PFSK-1 (cell line): ENCODE results near the gene CYP27A1.

ENCODE experiments used
- FOXP2 ChIP-seq: optimal IDR thresholded peaks from 2 replicates; pipeline ENCODE3; 2011; ENCODE audit warnings: borderline replicate concordance, control low read depth, inconsistent platforms; ENCODE audit not compliant: insufficient read depth; ENCODE audit errors: extremely low read length, extremely low read depth
- POLR2AphosphoS5 ChIP-seq: IDR thresholded peaks from 2 replicates; pipeline ENCODE4 v1.6.1; 2012; ENCODE audit warnings: low read depth, mild to moderate bottlenecking, control low read depth, low read length, moderate library complexity
- SIN3A ChIP-seq: IDR thresholded peaks from 2 replicates; pipeline ENCODE4 v1.6.1; 2012; ENCODE audit warnings: mild to moderate bottlenecking, low read length, moderate library complexity, borderline replicate concordance; ENCODE audit not compliant: insufficient read depth
- TAF1 ChIP-seq: IDR thresholded peaks from 2 replicates; pipeline ENCODE4 v1.6.1; 2012; ENCODE audit warnings: low read length, control low read depth, borderline replicate concordance; ENCODE audit not compliant: insufficient read depth
- TF ChIP-seq, protein P1 (sequence below), 2 experiments: IDR thresholded peaks; 2 replicates each; pipeline versions ENCODE4 v1.6.1 to v1.8.0; 2011 to 2012; ENCODE audit warnings: low read depth in 2 of 2, low read length in 2 of 2, control low read depth in 1 of 2, inconsistent platforms in 1 of 2, mild to moderate bottlenecking in 1 of 2, moderate library complexity in 1 of 2; ENCODE audit not compliant: insufficient read depth in 1 of 2

The CYP27A1 gene

DNA sequence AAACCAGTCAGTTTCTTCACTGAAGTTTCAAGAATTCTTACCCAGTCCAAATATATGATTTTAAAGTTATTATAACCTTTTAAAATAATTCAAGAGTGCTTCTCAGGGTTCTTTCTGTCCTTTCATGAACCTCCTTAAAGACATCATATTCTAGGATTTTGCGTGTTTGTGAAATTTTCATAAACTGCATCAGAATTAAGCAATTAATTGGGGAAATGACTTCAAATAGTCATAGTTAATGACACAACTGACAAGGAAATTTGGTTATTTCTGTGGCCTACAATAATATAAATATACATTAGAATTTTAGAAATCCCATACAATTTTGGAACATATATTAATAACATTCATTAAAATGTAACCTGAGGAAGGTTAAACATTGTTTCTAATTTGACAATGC is 10.5 kb downstream of the CYP27A1 start:
- TF ChIP-seq TAF1 (no peak), POLR2AphosphoS5 (no peak), FOXP2 (no peak), SIN3A (no peak)
- TF ChIP-seq, protein P1, sequence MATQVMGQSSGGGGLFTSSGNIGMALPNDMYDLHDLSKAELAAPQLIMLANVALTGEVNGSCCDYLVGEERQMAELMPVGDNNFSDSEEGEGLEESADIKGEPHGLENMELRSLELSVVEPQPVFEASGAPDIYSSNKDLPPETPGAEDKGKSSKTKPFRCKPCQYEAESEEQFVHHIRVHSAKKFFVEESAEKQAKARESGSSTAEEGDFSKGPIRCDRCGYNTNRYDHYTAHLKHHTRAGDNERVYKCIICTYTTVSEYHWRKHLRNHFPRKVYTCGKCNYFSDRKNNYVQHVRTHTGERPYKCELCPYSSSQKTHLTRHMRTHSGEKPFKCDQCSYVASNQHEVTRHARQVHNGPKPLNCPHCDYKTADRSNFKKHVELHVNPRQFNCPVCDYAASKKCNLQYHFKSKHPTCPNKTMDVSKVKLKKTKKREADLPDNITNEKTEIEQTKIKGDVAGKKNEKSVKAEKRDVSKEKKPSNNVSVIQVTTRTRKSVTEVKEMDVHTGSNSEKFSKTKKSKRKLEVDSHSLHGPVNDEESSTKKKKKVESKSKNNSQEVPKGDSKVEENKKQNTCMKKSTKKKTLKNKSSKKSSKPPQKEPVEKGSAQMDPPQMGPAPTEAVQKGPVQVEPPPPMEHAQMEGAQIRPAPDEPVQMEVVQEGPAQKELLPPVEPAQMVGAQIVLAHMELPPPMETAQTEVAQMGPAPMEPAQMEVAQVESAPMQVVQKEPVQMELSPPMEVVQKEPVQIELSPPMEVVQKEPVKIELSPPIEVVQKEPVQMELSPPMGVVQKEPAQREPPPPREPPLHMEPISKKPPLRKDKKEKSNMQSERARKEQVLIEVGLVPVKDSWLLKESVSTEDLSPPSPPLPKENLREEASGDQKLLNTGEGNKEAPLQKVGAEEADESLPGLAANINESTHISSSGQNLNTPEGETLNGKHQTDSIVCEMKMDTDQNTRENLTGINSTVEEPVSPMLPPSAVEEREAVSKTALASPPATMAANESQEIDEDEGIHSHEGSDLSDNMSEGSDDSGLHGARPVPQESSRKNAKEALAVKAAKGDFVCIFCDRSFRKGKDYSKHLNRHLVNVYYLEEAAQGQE (IDR thresholded peaks at IDR 0.05; ENCODE audit: insufficient read depth in 1 of 2, low read depth in 2 of 2, low read length in 2 of 2), result no peak

DNA sequence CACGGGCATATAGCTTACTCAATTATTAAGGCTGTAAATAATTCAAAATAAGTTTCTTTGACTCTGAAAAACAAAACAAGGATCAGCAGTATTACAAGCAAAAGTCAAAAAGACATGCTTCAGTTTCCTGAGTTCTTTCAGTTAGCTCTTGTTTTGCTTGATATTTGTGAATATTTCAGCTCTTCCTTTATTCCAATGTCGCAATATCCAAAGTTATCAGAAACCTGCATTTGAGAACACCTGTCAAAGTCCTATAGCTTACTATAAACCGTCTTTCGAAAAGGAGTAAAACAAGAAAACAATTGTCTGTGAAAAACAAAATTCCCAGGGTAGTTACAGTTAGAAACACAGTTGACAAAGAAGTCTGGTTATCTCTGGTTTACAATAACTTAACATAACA is 14.7 kb downstream of the CYP27A1 start:
- TF ChIP-seq POLR2AphosphoS5 (no peak), FOXP2 (no peak), SIN3A (no peak), TAF1 (no peak)
- TF ChIP-seq, protein P1 (IDR thresholded peaks at IDR 0.05; ENCODE audit: insufficient read depth in 1 of 2, low read depth in 2 of 2, low read length in 2 of 2), result no peak

DNA sequence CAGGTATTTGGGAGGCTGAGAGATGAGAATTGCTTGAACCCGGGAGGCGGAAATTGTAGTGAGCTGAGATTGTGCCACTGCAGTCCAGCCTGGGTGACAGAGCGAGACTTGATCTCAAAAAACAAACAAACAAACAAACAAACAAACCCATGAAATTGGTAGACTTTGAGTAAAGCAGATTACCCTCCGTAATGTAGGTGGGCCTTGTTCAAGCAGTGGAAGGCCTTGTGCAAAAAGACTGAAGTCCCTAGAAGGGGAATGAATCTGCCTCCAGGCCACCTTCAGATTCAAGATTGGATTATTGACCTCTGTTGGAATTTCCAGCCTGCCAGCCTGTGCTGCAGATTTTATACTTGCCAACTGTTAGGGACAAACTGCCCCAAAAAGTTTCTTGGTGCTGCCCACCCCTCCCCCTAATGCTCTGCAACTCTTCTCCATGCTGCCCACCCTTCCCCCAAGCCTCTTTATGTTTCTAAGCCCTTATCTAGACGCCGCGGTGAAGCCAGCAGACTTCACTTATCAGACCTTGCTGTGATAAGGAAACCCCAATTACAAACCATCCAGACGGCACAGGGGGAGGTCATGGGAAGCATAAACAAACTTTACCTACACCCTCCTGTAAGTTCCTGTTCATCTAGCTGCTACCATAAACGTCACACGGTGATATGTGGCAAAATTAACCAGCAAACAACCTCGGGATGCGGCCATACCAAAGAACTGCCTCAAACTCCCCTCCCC is 17.0 kb downstream of the CYP27A1 start:
- TF ChIP-seq SIN3A (no peak), FOXP2 (no peak), TAF1 (no peak), POLR2AphosphoS5 (no peak)
- TF ChIP-seq, protein P1 (IDR thresholded peaks at IDR 0.05; ENCODE audit: insufficient read depth in 1 of 2, low read depth in 2 of 2, low read length in 2 of 2), result no peak

DNA sequence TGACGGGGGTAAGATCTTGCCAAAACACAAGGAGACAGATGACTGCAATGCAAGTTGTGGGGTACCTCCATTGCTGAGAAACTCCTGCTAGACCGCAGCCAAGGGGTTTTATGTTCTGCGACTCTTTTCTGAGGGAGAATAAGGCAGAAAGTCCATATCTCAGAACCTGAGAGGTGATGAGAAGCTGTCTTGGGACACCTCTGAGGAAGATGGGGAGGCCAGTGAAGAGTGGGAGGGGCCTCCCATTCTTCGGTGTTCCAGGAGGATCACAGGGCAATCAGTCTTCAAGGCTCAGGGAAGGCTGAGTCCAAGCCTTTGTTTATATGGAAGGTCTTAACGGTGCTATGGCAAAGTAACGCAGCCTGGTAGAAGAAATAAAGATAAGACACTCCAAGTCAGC is 18.0 kb downstream of the CYP27A1 start:
- TF ChIP-seq, protein P1 (IDR thresholded peaks at IDR 0.05; ENCODE audit: insufficient read depth in 1 of 2, low read depth in 2 of 2, low read length in 2 of 2), result no peak
- TF ChIP-seq FOXP2, result no peak
- no peak for TF ChIP-seq SIN3A
- no peak for TF ChIP-seq POLR2AphosphoS5
- TF ChIP-seq TAF1, result no peak

DNA sequence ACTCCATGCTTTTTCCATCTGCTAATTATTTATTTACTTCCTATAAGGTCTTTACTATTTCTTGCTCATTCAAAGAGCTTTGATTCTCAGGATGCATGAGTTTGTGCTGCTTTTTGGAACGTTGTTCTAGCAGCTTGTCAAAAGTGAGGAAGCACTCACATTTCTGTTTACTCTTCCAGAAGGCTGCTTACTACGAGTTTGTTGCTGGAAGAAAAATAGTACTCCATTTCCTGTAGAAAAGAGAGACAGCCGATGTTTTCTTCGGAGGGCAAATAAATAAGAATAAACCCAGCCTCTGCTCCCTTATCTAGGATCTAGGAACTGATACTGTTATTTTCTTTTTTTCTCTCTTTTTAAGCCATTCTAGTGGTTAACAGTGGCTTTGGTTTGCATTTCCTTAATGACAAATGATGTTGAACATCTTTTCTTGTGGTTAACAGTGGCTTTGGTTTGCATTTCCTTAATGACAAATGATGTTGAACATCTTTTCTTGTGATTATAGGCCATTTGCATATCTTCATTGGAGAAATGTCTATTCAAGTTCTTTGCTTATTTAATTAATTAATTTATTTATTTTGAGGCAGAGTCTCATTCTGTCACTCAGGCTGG is 20.5 kb downstream of the CYP27A1 start:
- no peak for TF ChIP-seq SIN3A
- no peak for TF ChIP-seq POLR2AphosphoS5
- TF ChIP-seq, protein P1 (IDR thresholded peaks at IDR 0.05; ENCODE audit: insufficient read depth in 1 of 2, low read depth in 2 of 2, low read length in 2 of 2), result no peak
- no peak for TF ChIP-seq TAF1
